Panc1 (cell line): ENCODE results near the gene ULBP2.
A peak's percentile ranks its signal among the peaks of the same experiment; 100 is the strongest.
"Not testable (repeated sequence)": the region's sequence is repeated elsewhere in the genome, so short reads cannot be mapped to it uniquely, and the experiment has no call there.

Experiments used
- CTCF ChIP-seq: fragments of 450-650 bp; IDR thresholded peaks from 2 replicates; pipeline ENCODE4 v1.5.1; 2017; ENCODE audit warnings: mild to moderate bottlenecking
- POLR2AphosphoS5 ChIP-seq: IDR thresholded peaks from 2 replicates; pipeline ENCODE4 v1.6.1; 2012; ENCODE audit warnings: mild to moderate bottlenecking, low read depth, low read length, moderate library complexity
- REST ChIP-seq, 2 experiments: IDR thresholded peaks; 2 replicates each; pipeline ENCODE4 v1.6.1; 2011 to 2012; ENCODE audit warnings: low read depth in 2 of 2, control low read depth in 1 of 2, low read length in 1 of 2, mild to moderate bottlenecking in 1 of 2, moderate library complexity in 1 of 2; ENCODE audit not compliant: insufficient read depth in 1 of 2
- TCF7L2 ChIP-seq: IDR thresholded peaks from 2 replicates; pipeline ENCODE4 v1.6.1; 2011; ENCODE audit warnings: mild to moderate bottlenecking, low read depth, low read length, inconsistent platforms

- not testable (repeated sequence) for TF ChIP-seq REST (IDR thresholded peaks at IDR 0.05; ENCODE audit: insufficient read depth in 1 of 2, low read depth in 2 of 2, low read length in 1 of 2); TCF7L2; POLR2AphosphoS5
- peak; percentile 27; the same call in 1 of the 2 replicates for TF ChIP-seq CTCF
Measured at GRCh38 chr6:149953934-149954327, 12.1 kb downstream of the ULBP2 start.
